Measurements from ENCODE around the gene DCAF6. TPM values are rescaled to one million over a fixed set of nuclear protein-coding genes. Genes with fewer than 3 reads are reported as not detected.

DCAF6 gene
- total and polyA plus RNA-seq, 7 experiments from 2014 or later = 8.4 to 32.7 (median 27.9) TPM

- no peaks in the 10 kb centered on the region for H3K4me1 Mint-ChIP-seq
Observed at GRCh38 chr1:168121401-168122011, 185.0 kb downstream of the DCAF6 start.

GRCh38 chr1:168125051-168125450 is 188.6 kb downstream of the DCAF6 start:
- H3K27me3 Mint-ChIP-seq = peaks cover 29 to 48% (median 43%) of the 10 kb centered on the region in 5 donors
- ATAC-seq (no peak), DNase-seq (no peak)
- H3K4me3 Mint-ChIP-seq = no peak overlapping the region
- peaks cover 0 to 2% (median 0%) of the 10 kb centered on the region in 7 donors for H3K4me1 Mint-ChIP-seq
- H3K27me3 ChIP-seq (ENCODE audit: control insufficient read depth in 2 of 2, insufficient read depth in 2 of 2, low read length in 2 of 2) = no peaks in the 10 kb centered on the region
- H3K27ac ChIP-seq (ENCODE audit: low read depth, low read length) = no peak overlapping the region
- intact Hi-C loops (cut with micrococcal nuclease) = no loop called here
- no peaks in the 10 kb centered on the region for H3K9me3 ChIP-seq (ENCODE audit: control insufficient read depth in 2 of 3, low read length in 3 of 3)
- POLR2A ChIA-PET = no interaction called here
- CTCF ChIA-PET = no interaction called here
- H3K4me1 ChIP-seq (ENCODE audit: control insufficient read depth in 2 of 2, insufficient read depth in 2 of 2, low read length in 2 of 2) = no peaks in the 10 kb centered on the region
- no peak overlapping the region for H3K4me3 ChIP-seq (ENCODE audit: low read length)
- H3K27ac Mint-ChIP-seq = no peak overlapping the region
- H3K36me3 ChIP-seq (ENCODE audit: control insufficient read depth in 2 of 3, insufficient read depth in 3 of 3, low read length in 3 of 3) = no peaks in the 10 kb centered on the region
- H3K36me3 Mint-ChIP-seq = peaks cover 0 to 5% (median 4%) of the 10 kb centered on the region in 5 donors
- H3K9me3 Mint-ChIP-seq = peaks cover 0 to 6% (median 3%) of the 10 kb centered on the region in 11 donors

More at GRCh38 chr1:168121401-168122011, 185.0 kb downstream of the DCAF6 start:
- intact Hi-C loops (cut with micrococcal nuclease) = no loop called here
- CTCF ChIA-PET = interaction anchor here (0.6 kb wide), 1 partner anchor 36 kb away, joined by 3 read pairs; no protein-coding TSS in a partner anchor
- Histone ChIP-seq H3K4me3 (ENCODE audit: low read length) (no peak overlapping the region), H3K4me1 (ENCODE audit: control insufficient read depth in 2 of 2, insufficient read depth in 2 of 2, low read length in 2 of 2) (no peaks in the 10 kb centered on the region), H3K27me3 (ENCODE audit: control insufficient read depth in 2 of 2, insufficient read depth in 2 of 2, low read length in 2 of 2) (no peaks in the 10 kb centered on the region), H3K9me3 (ENCODE audit: control insufficient read depth in 2 of 3, low read length in 3 of 3) (no peaks in the 10 kb centered on the region), H3K36me3 (ENCODE audit: control insufficient read depth in 2 of 3, insufficient read depth in 3 of 3, low read length in 3 of 3) (no peaks in the 10 kb centered on the region), H3K27ac (ENCODE audit: low read depth, low read length) (no peak overlapping the region)
- no peaks in the 10 kb centered on the region for H3K36me3 Mint-ChIP-seq
- H3K4me3 Mint-ChIP-seq = no peak overlapping the region
- peaks cover 22 to 40% (median 34%) of the 10 kb centered on the region in 5 donors for H3K27me3 Mint-ChIP-seq
- H3K27ac Mint-ChIP-seq = no peak overlapping the region
- no peak for DNase-seq
- peaks cover 0 to 10% (median 2%) of the 10 kb centered on the region in 11 donors for H3K9me3 Mint-ChIP-seq
- ATAC-seq = no peak
- POLR2A ChIA-PET = no interaction called here

Small RNAs within 50 kb of the gene (microRNA-seq; reads per million reads assigned to microRNA genes)
- not detected for gene MIR1255B2 (ENCODE audit: borderline microRNAs expressed)

Other genes with a start within 250 kb of the DCAF6 start
- 10 to 100 TPM in 2 of 5 experiments, 1 to 10 TPM in 3; 4.8 to 25.3 (median 8.6) TPM for gene MPZL1, start 214.7 kb upstream of the DCAF6 start, total RNA-seq
- gene MPZL1, start 214.7 kb upstream of the DCAF6 start, polyA plus RNA-seq = 10 to 100 TPM; 12.2 to 19.0 TPM
- 1 to 10 TPM in 1 of 5 experiments, under 1 TPM in 3, not detected in 1; 0.19 to 1.3 (median 0.49) TPM for gene ADCY10, start 22.5 kb upstream of the DCAF6 start, total RNA-seq
- under 1 TPM in 1 of 2 donors, not detected in 1; 0.43 TPM for gene ADCY10, start 22.5 kb upstream of the DCAF6 start, polyA plus RNA-seq
- 10 to 100 TPM; 28.0 to 47.3 (median 29.7) TPM for gene MPC2, start 389 bp downstream of the DCAF6 start, total RNA-seq
- gene MPC2, start 389 bp downstream of the DCAF6 start, polyA plus RNA-seq = 10 to 100 TPM; 74.2 to 86.9 TPM
- gene GPR161, start 200.2 kb downstream of the DCAF6 start, total RNA-seq = under 1 TPM in 4 of 5 experiments, not detected in 1; 0.05 to 0.60 (median 0.17) TPM
- gene GPR161, start 200.2 kb downstream of the DCAF6 start, polyA plus RNA-seq = not detected
- gene TIPRL, start 242.3 kb downstream of the DCAF6 start, total RNA-seq = 10 to 100 TPM; 17.2 to 41.2 (median 23.5) TPM
- gene TIPRL, start 242.3 kb downstream of the DCAF6 start, polyA plus RNA-seq = 10 to 100 TPM; 22.9 to 44.9 TPM